Epithelial cell of prostate (primary cell): ENCODE measurements around the gene USE1.

Source experiments
- DNase-seq: peaks from one replicate; pipeline ENCODE4 v3.0.0-alpha.2; 2011; ENCODE audit warnings: low read depth, low spot score
- H3K27ac ChIP-seq: fragments of 450-650 bp; 2 replicates; pipeline ENCODE4 v1.5.1; 2017; ENCODE audit warnings: mild to moderate bottlenecking

The USE1 gene

DNA sequence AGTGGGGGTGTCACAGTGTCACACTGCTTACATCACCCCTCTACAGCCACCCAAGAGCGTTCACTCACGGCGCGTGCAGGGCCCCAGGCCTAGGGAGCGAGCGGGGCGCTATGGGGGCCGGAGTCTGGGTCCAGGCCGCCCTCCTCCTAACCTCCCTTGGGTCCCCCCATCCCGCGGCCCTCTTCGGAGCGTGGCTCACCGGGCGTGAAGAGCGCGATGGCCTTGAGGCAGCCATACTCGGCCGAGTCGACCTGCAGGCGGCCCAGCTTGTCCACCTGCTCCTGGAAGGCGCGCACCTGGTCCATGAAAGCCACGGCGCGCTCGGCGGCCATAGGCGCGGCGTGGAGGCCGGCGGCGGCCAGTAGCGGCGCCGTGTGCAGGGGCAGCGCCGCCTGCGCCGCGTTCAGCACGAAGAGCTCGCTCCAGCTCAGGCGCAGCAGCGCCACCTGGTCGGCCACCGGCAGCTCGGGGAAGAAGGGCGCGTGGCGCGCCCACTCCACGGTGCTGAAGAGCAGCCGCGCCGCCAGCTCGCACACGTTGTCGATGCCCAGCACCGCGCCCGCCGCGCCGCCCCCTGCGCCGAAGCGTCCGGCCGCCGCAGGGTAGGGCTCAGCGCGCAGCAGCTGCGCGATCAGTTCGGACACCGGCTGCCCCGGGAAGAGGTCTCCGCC is 20.3 kb downstream of the USE1 start:
- H3K27ac ChIP-seq, result peak overlapping the region; percentile 59
- DNase-seq, result no peak

DNA sequence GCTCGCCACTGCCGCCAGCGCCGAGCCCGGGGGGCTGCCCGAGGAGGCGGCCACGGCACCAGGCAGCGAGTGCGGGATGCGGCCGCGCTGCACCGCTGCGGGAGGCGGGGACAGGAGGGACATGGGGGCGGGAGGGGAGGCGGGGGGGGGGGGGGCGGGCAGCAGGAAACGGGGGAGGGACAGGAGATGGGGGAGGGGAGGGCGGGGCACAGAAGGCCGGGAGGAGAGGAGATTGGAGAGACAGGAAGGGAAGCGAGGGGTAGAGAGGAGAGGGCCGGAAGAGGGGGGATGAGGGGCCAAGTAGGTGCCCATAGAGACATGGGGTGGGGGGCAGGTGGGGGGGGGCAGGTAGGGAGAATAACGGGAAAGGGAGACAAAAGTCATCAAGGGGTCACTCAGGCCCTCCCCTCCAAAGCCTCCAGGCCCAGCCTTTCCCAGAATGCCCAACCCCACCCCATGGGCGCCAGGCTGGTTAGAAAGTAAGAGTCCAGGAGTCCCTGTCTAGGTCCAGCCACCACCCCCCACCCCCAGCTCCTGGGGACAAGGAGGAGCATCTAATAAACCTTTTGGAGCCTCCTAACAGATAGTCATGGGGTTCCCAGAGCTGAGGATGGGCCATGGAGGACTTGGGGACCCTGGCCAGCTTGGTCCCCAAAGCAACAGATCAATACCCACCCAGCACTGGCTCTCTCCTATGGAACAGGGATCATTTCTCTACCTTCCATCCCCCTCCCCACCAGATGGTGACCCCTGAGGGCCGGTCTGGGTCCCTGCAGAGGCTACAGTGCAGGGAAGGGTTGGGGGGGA is 21.0 kb downstream of the USE1 start:
- H3K27ac ChIP-seq, result peak overlapping the region; percentile 59
- DNase-seq, result no peak

DNA sequence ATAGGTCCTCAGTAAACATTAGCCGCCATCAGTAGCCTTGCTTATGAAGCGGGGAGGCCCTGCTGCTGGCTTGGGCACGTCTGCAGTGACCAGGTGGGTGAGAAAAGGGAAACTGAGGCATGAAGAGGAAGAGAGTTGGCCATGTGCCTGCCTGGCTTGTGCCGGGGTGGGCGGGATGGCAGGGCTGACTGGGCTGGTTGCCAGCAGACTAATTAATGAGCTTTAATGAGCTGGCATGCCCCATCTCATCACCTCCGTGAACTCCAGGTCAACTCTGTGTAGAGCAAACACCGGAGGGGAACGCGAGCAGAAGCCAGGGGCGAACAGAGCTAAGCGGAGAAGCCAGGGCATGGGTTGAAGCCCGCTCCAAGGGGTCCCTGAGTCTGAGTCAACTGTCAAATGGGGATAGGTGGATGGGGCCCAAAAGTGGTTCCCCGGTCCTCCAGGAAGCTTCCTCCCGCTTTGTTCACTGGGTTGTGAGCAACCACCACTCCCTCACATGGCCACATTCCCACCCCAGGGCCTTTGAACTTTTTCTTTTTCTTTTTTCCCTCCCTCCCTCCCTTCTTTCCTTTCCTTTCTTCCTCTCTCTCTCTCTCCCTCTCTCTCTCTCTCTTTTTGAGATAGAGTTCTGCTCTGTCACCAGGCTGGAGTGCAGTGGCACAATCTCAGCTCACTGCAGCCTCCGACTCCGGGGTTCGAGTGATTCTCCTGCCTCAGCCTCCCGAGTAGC is 21.8 kb downstream of the USE1 start:
- DNase-seq, result no peak
- H3K27ac ChIP-seq, result peak overlapping the region; percentile 59

DNA sequence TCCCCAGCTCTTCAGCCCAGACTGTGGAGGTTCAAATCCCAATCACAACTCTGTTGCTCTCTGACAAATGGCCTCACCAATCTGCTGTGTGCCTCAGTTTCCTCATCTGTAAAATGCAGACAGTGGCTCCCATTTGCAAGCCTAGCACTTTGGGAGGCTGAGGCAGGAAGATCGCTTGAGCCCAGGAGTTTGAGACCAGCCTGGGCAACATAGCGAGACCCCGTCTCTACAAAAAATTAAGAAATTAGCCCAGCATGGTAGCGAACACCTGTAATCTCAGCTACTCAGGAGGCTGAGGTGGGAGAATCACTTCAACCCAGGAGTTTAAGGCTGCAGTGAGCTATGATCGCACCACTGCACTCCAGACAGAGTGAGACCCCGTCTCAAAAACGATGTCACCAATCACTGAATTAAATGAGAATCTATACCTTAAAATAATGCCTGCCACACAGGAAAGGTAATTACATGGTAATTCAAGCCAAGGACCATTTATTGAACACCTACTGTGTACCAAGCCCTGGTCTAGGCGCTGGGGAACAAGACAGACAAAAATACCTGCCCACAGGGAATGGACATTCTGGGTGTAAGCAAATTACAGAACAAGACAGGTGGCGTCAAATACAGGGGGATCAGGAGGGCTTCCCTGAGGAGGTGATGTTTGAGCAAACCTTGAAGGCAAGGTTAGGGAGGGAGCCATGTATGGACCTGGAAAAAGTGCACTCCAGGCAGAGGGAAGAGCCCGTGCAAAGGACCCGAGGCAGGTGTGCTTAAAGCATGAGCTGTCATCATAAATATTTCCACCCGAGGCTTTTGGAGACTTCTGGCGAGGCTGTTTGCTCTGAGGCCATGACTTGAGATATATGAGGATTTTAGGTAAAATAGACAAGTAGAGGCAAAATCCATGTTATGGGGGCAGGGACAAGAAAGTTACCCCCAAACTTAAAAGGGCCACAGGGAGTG is 22.9 kb downstream of the USE1 start:
- no peak for DNase-seq
- no peak overlapping the region for H3K27ac ChIP-seq

DNA sequence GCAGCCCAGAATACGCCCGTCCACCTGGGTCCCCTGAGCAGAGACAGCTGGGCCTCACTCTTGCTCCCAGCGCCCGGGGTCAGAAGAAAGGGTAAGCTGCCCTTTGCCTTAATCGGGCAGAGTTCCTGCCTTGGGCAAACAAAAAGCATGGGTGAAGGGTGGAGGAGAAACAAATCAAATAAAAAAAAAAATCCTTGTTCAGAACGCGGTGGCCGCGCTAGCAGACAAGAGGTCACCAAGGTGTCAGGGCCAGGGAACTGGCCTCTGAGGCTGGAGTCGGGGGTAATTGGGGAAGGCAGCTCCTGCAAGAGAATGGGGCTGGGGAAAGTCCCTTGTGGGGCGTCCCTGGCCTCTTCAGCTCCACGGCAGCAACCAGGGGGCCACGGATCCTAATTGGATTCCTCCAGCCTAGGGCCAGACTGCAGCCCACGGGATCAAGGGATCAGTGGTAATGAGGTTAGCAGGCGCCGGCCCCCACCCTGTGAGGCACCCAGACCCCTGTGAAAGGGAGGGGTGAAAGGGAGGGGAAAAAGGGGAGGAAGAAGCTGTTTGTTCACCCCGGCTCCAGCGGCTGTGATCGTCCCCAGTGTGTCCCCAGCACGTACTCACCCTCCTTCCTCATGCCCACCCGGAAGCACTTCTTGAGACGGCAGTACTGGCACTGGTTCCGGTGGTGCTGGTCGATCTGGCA is 25.1 kb downstream of the USE1 start:
- DNase-seq, result no peak
- H3K27ac ChIP-seq, result no peak overlapping the region

DNA sequence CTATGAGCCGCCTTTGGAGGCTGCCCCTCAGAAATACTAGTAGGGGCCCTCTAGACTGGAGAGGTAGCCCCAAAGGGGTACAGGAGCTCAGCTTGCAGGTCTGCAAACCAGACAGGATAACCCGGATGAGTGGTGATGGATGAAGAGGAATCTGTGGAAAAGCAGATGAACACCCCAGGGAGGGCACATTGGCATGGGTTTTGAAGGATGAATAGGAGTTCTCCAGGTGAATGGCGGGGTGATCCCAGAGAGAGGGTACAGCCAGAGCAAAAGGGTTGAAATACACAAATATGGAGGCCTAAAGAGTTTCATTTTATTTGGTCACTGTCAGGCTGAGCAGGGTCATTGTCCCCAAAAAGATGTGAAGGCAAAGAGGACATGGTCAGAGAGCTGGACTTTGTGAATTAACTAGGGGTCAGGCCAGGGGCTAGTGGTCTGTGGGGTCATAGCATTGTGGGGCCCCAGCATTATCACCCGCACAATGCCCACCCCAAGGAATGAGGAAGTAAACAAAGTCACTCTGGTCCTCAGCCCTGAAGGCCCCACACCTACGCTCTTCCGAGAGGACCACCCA is 25.8 kb downstream of the USE1 start:
- no peak for DNase-seq
- no peak overlapping the region for H3K27ac ChIP-seq

DNA sequence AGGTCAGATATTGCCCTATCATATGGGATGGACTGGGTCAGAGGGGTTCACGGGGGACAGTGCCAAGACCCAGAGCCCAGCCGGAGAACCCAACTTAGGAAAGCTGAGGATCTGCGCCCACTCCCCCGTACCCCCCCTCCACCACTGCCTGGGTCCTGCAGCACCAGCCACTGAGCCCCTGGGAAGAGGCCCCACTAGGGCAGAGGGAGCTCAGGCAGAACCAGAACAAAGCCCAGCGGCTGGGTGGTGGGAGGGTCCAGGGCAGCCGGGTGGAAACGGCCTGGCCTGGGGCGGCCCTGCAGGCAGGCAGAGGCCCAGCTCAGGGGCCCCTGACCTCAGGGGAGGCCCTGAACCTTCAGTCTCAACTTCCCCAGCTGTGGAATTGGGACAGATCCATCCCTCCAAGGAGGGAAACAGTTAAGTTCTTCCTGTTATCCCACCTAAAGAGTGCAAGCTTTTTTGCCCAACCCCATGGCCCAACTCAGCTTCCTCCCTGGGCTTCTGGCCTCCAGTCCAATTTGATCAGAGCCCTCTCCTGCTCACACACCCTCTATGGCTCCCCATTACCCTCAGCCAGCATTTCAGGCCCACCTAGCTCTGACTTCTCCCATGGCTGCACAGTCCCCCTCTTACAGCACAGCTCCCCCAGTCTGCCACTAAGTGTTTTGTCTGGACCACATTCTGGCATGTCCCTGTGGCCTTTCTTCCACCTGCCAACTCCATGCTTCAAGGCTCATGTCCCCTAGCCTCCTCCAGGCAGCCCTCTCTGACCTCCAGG is 27.5 kb downstream of the USE1 start:
- peak overlapping the region; percentile 84 for H3K27ac ChIP-seq
- no peak for DNase-seq

DNA sequence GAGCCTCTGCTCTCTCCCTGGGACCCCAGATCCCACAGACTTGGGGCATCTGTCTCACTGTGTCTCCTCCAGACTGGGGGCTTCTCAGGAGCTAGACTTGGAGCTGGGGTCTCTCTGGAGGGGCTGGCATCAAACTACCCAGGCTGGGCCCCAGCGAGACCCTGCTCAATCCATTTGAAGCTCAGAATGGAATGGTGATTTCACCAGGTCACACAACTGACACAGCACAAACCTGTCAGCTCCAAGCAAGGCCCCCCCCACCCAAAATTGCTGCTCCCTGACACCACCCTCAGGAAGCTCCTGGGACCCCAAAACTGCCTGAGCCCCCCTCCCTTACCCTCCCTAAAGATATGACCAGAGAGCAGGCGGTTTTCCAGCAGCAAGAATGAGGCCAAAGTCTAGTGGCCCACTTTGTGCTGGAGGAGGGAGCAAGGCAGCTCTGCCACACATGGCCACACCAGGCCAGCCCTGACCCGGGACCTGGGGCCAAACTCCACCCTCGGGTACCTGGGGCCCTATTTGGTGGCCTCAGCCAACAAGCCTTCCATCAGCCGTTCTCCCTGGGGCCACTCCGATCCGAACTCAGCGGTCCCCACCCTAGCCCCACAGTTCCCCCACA is 28.2 kb downstream of the USE1 start:
- no peak for DNase-seq
- peak overlapping the region; percentile 84 for H3K27ac ChIP-seq

DNA sequence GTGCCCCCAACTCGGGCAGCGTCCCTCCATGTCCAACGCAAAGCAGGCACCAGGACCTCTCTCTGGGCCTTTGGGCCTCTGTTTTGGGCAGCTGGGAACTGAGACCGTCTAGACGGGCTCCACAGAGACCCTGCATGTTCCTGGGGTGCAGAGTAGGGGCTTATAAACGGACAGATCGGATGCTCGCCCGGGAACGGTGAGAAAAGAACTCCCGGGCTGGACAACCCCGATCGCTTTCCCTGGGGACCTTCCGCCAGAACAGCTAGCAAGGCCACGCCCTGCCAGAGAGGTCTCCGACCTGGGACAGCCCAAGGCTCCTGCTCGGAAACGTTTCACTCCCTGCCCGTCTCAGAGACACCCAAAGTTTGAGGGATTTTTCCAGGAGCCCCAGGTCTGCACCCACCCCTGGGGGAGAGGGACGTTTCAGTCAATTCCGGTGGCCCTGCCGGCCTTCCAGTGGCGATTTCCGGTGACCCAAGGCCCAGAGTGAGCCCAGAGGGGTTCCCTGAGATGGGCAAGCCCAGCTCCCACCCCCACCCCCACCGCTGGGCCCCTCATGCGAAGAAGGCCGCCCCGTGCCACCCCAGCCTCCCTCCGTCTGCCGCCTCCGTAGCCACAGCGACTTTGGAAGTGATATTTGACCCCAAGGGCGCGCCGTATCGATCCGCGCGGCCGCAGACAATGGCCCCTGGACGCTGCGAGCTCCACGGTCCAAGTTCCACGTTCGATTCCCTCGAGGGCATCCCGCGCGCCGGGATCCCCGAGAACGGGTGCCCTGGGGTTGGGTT is 28.9 kb downstream of the USE1 start:
- DNase-seq, result no peak
- H3K27ac ChIP-seq, result peak overlapping the region; percentile 84

DNA sequence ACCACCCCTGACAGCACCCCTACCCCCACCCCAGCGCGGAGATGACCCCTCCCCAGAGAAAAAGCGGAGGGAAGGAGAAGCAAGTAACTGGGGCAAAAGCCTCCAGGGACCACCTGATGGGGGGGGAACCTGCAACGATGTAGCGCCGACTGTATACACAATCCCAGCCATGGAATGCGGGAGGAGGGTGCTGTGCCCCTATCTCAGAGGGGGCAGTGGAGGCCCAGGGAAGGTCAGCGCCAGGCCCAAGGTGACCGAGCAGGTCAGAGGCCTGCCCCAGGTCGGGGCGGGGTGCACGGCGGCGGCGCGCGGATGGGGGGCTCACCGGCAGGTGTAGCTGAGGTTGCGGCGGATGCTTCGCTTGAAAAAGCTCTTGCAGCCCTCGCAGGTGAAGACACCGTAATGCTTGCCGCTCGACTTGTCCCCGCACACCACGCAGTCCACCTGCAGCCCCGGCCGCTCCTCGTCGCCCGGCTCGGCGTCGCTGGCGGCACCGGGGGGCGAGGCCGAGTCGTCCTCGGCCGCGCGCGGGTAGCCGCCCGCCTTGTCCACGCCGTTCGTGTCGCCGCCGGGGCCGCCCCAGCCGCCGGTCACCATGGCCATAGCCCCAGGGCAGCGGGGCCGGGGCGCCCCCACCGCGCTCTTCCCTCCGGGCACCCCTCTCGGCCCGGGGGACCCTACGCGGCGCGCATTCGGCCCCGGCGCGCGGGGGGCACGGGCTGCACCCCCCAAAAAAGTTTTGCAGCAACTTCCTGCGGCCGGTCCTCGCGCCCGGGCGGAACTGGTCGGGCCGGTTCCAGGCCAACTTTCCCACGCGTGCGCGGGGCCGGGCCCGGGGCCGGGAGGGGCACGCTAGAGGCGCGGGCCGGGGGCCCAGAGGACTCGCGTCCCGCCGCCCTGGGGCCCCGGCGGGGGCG is 29.7 kb downstream of the USE1 start:
- H3K27ac ChIP-seq, result peak overlapping the region; percentile 84
- DNase-seq, result no peak

DNA sequence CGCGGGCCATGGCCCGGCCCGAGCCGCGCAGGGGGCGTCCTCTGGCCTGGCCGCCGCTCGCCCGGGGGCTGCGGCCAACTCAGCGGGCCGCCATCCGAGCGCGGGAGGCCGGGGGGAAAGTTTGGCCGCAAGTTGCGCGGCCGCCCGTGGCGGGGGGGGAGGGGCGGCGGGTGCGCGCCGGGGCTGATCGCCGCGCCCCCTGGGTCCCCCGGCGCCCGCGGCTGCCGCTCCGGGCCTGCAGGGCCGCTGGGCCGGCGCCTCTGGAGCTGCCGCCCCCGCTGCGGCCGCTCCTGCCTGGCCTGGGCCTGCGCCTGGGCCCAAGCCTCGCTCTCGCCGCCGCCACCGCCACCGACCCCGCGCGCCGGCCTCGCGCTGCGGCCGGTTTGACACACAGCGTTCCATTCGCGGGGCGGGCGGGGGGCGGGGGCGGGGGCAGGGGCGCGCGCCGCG is 30.4 kb downstream of the USE1 start, which contains the start of gene NR2F6:
Gene NR2F6, minus strand, starts transcription at position 385 of the 450 bp plus-strand sequence. CDS start 699 bp downstream, outside the sequence.
- H3K27ac ChIP-seq, result peak within 1 kb of the TSS; percentile 84
- DNase-seq, result no peak

DNA sequence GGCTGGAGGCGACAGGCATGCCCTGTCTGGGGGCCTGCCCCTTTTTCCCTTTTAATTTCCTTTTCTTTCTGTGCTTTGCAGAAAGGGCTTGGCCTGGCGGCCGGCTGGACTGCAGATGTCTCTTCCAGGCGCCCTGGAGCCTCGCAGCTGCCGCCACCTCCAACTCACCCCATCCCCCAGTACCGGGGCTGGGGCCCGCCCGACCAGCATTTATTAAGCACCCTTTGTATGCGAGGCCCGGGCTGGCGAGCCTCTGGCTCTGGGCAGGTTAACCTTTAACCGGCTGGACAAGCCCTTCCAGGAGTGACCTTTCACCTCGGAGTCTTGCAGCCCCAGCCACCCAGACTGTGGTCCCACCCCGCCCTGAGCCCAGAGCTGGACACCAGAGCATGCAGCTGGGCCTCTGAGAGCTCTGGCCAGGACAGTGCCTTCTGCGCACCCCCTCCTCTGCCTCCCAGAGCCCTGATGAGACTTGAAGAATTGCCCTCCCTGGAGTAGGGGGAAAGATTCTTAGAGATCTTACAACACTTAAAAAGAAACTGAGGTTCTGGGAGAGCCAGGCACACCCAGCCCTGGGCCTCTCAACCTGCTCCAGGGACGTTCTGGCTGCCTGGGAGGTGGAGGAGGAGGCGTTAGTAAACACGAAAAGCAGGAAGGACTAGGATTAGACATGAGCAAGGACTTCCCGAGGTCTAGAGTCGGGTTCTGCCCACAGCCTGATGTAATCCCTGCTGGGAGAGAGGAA is 31.7 kb downstream of the USE1 start:
- peak overlapping the region; percentile 84 for H3K27ac ChIP-seq
- DNase-seq, result no peak

DNA sequence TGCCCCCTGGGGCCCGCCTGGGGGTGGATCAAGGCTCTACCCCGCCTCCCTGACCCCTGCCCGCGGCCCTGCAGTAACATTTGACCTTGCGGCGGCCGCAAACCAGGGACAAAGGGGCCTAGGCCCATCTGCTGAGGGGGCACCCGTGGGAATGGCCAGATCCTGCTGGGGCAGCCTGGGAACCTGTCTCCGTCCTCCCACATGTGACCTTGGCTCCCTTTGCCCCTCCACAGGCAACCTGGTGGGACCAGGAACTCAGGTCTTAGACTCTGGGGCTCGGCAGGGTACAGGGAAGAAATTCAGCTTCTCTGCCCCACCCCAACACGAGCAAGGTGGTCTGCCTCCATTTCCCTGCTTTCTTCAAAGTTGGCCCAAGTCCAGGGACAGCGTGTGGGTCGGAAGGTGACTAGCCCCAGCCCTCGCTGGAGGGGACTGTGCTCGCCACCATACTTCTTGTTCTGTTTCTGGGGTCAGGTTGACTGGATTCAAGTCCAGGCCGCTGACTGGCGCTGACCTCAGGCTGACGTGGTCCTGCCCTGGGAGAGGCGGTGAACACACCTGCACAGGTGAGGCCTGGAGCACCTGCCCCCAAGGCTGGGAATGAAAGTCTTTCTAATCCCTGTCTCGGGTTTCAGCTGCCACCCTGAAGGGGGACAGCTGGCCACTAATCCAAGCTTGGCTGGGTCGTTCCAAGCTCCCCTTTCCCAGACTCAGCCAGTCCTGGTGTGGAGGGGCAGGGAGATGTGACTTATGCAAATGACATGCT is 33.0 kb downstream of the USE1 start:
- H3K27ac ChIP-seq, result peak overlapping the region; percentile 84
- DNase-seq, result no peak

DNA sequence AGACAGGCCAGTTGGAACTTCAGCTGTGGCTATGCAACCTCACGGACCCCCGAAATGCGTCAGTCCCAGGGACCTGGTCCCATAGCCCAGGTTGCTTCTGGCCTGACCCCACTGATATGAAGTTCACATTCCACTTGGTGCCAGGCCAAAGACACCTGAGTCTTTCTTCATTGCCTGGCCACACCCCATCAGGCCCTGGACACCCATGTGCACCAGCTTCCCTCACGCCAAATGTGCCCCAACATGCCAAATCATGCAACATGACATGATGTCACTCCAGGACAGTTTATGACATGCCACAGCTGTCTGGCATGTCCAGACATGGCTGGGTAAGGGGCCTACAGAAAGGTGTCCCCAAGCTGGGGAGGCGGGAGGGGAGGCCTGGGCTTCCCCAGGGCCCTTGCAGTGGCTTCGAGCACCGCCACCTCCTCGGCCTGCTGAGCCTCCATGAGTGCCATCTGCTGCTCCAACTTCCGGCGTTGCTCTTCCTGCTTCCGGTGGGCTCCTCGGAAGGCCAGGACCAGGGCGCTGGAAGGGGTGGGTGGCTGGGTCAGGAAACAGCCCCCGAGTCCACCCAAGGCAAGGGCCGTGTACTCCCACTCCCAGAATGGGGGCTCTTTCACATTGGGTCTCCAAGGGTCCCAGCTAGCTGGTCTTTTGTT is 34.9 kb downstream of the USE1 start:
- peak overlapping the region; percentile 84 for H3K27ac ChIP-seq
- DNase-seq, result no peak
